Uterus (tissue), 2 donors: ENCODE results near the gene MBTPS1.

Experiments
- POLR2A ChIP-seq, 2 donors: fragments of 450-650 bp; IDR thresholded peaks; one replicate each; pipeline ENCODE4 v1.6.1; 2016; ENCODE audit warnings: antibody characterized with exemption in 2 of 2, mild to moderate bottlenecking in 1 of 2, moderate library complexity in 1 of 2
- TF ChIP-seq, protein P1 (sequence below), 4 experiments: fragments of 200-600 bp in 2 of 4; fragments of 450-650 bp in 2 of 4; sonication (generic) in 2 of 4; IDR thresholded peaks; one replicate each; pipeline ENCODE4 v1.5.1; 2016 to 2019; ENCODE audit warnings: antibody characterized with exemption in 4 of 4, mild to moderate bottlenecking in 2 of 4, moderate library complexity in 1 of 4

DNA sequence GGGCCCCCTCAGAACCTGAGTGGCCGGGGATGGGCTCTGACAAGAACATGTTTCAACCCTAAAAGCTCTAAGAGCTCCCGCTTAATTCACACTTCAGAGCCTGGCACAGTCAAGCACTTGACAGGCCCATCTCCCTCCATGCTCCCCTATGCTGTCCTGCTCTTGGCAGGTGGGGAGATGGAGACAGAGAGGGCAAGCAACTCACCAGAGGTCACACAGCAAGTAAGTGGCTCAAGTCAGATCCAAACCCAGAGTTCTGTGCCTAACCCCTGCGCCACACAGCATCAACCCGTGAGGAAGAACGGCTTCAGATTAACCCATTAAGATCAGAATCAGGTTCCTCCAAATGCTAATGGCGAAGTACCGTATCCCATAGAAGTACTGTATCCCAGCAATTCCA, 112.3 kb downstream of the MBTPS1 start:
- TF ChIP-seq, protein P1, sequence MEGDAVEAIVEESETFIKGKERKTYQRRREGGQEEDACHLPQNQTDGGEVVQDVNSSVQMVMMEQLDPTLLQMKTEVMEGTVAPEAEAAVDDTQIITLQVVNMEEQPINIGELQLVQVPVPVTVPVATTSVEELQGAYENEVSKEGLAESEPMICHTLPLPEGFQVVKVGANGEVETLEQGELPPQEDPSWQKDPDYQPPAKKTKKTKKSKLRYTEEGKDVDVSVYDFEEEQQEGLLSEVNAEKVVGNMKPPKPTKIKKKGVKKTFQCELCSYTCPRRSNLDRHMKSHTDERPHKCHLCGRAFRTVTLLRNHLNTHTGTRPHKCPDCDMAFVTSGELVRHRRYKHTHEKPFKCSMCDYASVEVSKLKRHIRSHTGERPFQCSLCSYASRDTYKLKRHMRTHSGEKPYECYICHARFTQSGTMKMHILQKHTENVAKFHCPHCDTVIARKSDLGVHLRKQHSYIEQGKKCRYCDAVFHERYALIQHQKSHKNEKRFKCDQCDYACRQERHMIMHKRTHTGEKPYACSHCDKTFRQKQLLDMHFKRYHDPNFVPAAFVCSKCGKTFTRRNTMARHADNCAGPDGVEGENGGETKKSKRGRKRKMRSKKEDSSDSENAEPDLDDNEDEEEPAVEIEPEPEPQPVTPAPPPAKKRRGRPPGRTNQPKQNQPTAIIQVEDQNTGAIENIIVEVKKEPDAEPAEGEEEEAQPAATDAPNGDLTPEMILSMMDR (IDR thresholded peaks at IDR 0.05) = no peak
- TF ChIP-seq POLR2A (IDR thresholded peaks at IDR 0.05) = no peak
